Measurements from ENCODE around the gene P2RY6.
A peak's percentile ranks its signal among the peaks of the same experiment; 100 is the strongest.
"Not testable (repeated sequence)": the region's sequence is repeated elsewhere in the genome, so short reads cannot be mapped to it uniquely, and the experiment has no call there.

Gene P2RY6

GRCh38 chr11:73271936-73272679 is at the start of gene P2RY6:
Gene P2RY6, plus strand, starts transcription at chr11:73272338. Its CDS starts 24,181 bp downstream, at chr11:73296519.
- peak in 3 of 10 donors; percentile 18 to 79 (median 64) for DNase-seq
- intact Hi-C loops (cut with DNase I), result no loop called here

DNA sequence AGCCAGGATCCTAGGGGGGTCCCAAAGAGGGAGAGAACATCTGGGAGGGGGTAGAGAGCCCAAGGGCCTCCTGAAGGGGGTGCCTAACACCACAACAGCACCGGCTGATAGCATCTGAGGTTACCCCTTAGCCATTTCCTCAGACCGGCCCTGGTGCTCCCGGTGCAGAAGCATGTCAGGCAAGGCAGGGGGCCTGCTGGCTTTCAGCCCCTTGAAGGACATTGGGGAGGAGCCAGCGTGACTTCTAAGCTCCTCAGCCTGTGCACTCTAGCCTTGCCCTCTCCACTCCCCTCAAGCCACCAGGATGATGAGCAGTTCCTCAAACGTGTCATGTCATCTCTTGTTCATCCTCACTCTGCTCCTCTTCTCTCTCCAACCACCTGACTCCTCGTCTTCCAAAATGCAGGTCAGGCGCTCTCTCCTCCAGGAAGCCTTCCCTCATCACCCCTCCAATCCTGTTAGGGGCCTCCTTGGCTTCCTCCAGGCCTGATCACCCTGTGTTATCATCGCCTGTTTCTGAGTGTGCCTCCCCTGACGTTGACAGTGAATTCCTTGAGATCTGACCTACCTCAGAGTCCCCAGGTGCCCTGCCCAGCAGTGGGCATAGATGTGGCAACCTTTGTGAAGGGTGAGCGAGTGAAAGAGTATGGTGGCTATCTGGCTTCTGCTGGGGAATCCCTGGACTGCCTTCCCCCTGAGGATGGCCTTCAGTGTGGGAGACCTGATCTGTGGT is 48.0 kb upstream of the P2RY6 start:
- DNase-seq, result peak in 1 of 10 donors; percentile 46
- intact Hi-C loops (cut with DNase I), result no loop called here

- intact Hi-C loops (cut with DNase I), result no loop called here
- DNase-seq, result peak in 1 of 10 donors; percentile 46
Observed at GRCh38 chr11:73225001-73225686, 47.0 kb upstream of the P2RY6 start.

DNA sequence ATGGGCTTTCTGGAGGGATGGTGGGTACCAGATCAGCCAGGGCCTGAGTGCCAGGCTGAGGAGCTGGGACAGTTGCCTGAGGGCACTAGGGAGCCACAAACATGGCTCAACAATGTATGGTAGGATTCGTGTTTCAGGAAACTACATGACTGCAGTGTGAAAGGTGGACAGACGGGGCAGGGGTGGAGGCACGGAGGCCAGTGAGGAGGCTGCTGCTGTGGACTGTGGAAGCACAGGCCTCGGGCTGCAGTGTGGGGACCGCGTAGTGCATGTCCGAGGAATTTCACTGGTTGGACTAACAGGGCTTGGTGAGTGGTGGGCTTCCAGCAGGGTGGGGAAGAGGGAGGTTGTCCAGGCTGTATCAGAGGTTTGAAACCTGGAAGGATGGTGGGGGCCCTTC is 46.3 kb upstream of the P2RY6 start:
- DNase-seq, result peak in 1 of 10 donors; percentile 22
- intact Hi-C loops (cut with DNase I), result no loop called here

DNA sequence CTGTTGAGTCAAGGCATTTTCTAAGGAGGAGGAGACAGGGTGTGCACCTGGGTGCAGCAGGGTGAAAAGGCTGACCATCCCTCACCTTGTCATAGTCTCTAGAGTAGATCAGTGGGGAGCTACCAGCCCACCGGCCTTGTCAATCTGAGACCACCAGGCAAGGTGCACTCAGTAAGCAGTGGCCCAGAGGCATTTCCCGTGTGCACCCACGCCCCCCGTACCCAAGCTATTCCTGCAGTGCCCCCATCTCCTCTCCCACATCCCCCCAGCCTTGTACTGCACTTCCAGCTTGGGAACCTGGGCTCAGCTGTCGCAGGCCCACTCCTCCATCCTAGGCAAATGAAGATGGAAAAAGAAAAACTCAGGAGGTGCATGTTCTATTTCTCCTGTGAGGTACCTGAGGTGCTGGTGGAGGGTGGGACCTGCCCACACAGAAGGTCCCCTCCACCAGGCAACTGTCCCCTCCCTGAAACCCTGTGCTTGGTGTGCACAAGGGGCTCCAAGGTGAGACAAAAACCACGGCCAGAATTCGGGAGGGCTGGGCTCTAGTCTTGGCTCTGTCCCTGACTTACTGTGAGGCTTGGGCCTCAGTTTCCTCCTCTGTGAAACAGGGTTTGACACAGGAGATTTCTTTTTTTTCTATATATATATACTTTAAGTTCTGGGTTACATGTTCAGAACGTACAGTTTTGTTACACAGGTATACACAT is 45.7 kb upstream of the P2RY6 start:
- peak in 1 of 10 donors; percentile 19 for DNase-seq
- intact Hi-C loops (cut with DNase I), result no loop called here

GRCh38 chr11:73227571-73228211 is 44.4 kb upstream of the P2RY6 start:
- intact Hi-C loops (cut with DNase I), result no loop called here
- DNase-seq, result peak in 2 of 10 donors; percentile 35 to 47

DNA sequence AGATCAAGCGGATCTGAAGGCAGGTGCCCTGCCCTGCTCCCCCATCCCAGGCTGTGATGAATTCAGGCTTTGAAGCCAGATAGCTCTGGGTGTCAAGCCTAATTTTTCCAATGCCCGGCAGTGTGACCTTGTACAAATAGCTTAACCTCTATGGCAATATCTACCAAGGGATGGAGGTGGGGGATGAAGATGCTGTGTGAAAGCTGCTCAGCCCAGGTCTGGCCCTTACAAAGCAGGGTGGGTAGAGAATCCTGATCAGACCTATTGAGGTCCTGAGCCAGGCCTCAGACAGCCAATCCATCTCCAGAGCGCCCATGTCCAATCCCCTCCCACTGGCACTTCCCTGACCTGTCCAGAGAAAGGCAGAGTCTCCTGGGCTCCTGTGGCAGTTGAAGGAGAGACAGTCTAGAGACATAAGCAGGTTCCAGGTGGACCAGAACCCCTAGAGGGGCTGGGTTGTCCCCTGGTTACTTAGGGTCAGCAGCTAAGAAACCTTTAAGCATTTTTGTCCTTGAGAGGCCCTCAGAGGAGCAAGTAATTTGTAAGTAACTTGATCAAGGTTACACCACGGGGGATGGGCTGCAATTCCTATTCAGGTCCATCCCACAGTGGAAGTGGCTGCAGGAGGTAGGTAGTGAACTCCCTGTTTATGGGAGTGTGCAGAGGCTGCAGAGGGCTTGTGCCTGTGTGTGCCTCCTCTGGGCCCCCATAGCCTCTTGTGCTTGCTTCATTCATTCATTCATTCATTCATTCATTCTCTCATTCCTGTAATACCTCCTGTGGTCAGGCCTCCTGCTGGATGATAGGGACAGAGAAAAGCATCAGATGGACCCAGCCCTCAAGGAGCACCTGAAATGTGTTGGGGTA is 43.6 kb upstream of the P2RY6 start:
- peak in 1 of 10 donors; percentile 7 for DNase-seq

GRCh38 chr11:73229321-73229895 is 42.7 kb upstream of the P2RY6 start:
- DNase-seq, result peak in 1 of 10 donors; percentile 10
- intact Hi-C loops (cut with DNase I), result no loop called here

More for the DNA sequence above, 43.6 kb upstream of the P2RY6 start:
- intact Hi-C loops (cut with DNase I), result no loop called here

GRCh38 chr11:73229896-73230875 is 42.0 kb upstream of the P2RY6 start:
- intact Hi-C loops (cut with DNase I), result no loop called here
- DNase-seq, result peak in 2 of 10 donors; percentile 45 to 46

DNA sequence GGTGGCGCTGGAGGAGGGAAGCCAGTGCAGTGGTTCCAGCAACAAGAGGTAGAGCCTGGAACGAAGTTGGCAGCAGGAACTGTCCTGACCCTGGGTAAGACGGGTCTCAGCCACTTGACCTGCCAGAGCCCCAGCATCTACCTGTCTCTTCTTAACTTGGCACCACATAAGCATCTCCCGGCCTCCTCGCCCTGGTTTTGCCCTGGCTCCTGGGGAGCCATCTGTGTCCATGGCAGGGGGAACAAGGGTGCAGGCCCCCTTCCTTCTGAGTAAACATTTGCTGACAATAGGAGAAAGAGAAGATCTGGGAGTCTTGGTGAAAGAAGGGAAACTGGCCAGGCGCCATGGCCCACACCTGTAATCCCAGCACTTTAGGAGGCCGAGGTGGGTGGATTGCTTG is 41.2 kb upstream of the P2RY6 start:
- DNase-seq, result peak in 1 of 10 donors; percentile 35
- intact Hi-C loops (cut with DNase I), result no loop called here

- intact Hi-C loops (cut with DNase I), result not testable (repeated sequence)
- peak in 1 of 10 donors; percentile 22 for DNase-seq
Observed at GRCh38 chr11:73232487-73232886, 39.7 kb upstream of the P2RY6 start.

GRCh38 chr11:73233211-73233610 is 38.9 kb upstream of the P2RY6 start:
- DNase-seq, result peak in 1 of 10 donors; percentile 14

DNA sequence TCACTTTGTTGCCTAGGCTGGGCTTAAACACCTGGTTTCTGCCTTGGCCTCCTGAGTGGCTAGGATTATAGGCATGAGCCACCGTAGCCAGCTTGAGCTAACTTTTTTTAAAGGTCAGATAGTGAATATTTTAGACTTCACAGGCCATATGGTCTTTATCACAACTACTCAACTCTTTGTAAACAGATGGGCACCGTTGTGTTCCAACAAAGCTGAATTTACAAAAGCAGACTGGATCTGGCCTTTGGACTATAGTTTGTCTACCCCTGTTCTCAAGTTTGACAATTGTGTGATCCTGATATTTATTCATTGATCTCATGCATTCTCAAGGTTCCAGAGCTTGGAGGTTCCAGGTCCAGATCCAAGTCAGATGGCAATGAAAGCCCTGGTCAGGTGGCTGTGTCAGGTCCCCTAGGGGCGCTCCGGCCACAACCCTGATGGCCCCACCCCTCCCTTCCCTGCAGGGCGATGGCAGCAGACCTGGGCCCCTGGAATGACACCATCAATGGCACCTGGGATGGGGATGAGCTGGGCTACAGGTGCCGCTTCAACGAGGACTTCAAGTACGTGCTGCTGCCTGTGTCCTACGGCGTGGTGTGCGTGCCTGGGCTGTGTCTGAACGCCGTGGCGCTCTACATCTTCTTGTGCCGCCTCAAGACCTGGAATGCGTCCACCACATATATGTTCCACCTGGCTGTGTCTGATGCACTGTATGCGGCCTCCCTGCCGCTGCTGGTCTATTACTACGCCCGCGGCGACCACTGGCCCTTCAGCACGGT is 38.3 kb upstream of the P2RY6 start:
- intact Hi-C loops (cut with DNase I), result no loop called here
- peak in 1 of 10 donors; percentile 22 for DNase-seq

More at GRCh38 chr11:73233211-73233610, 38.9 kb upstream of the P2RY6 start:
- intact Hi-C loops (cut with DNase I), result no loop called here

DNA sequence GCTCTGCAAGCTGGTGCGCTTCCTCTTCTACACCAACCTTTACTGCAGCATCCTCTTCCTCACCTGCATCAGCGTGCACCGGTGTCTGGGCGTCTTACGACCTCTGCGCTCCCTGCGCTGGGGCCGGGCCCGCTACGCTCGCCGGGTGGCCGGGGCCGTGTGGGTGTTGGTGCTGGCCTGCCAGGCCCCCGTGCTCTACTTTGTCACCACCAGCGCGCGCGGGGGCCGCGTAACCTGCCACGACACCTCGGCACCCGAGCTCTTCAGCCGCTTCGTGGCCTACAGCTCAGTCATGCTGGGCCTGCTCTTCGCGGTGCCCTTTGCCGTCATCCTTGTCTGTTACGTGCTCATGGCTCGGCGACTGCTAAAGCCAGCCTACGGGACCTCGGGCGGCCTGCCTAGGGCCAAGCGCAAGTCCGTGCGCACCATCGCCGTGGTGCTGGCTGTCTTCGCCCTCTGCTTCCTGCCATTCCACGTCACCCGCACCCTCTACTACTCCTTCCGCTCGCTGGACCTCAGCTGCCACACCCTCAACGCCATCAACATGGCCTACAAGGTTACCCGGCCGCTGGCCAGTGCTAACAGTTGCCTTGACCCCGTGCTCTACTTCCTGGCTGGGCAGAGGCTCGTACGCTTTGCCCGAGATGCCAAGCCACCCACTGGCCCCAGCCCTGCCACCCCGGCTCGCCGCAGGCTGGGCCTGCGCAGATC is 37.5 kb upstream of the P2RY6 start:
- peak in 3 of 10 donors; percentile 12 to 64 (median 57) for DNase-seq
- intact Hi-C loops (cut with DNase I), result no loop called here

DNA sequence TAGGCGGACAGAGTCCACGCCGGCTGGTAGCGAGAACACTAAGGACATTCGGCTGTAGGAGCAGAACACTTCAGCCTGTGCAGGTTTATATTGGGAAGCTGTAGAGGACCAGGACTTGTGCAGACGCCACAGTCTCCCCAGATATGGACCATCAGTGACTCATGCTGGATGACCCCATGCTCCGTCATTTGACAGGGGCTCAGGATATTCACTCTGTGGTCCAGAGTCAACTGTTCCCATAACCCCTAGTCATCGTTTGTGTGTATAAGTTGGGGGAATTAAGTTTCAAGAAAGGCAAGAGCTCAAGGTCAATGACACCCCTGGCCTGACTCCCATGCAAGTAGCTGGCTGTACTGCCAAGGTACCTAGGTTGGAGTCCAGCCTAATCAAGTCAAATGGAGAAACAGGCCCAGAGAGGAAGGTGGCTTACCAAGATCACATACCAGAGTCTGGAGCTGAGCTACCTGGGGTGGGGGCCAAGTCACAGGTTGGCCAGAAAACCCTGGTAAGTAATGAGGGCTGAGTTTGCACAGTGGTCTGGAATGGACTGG is 36.8 kb upstream of the P2RY6 start:
- peak in 1 of 10 donors; percentile 14 for DNase-seq
- intact Hi-C loops (cut with DNase I), result no loop called here

All from posterior cingulate gyrus (tissue), 11 donors.